ENCODE results near the gene SSBP2.
A peak's percentile ranks its signal among the peaks of the same experiment; 100 is the strongest.

SSBP2 gene

DNA sequence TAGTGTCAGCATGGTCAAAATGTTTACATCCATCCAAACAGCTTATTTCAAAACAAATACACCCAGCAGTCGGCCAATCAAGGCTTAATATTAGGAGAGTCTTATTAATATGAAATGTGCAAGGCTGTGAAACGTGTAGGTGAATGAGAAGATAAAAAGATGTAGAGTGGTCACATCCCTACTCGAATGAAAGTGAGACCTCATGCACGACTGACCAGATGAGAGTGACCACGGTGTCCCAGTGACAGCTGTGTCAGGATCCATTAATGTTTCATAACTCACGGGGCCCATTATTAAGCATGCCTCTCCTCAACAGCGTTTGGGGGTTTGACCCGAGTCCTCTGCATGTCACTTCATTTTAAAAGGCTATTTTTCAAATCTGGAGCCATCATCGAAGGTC is 39.4 kb upstream of the SSBP2 start:
- Histone ChIP-seq H3K9me3 (ENCODE audit: insufficient read depth, low read length, severe bottlenecking) (no peaks in the 10 kb centered on the region), H4K20me1 (ENCODE audit: insufficient read depth, low read length) (no peaks in the 10 kb centered on the region), H3K4me3 (ENCODE audit: low read depth in 1 of 2, low read length in 2 of 2) (no peak overlapping the region), H3K4me2 (ENCODE audit: insufficient read depth, low read length) (no peak overlapping the region), H3K27me3 (ENCODE audit: insufficient read depth, low read length, poor library complexity) (no peaks in the 10 kb centered on the region), H3K36me3 (ENCODE audit: insufficient read depth, low read length) (no peaks in the 10 kb centered on the region), H3K27ac (ENCODE audit: low read length) (no peak overlapping the region), H3K9ac (ENCODE audit: low read depth, low read length) (no peak overlapping the region), H2AFZ (ENCODE audit: low read depth, low read length) (no peak overlapping the region), H3K4me1 (ENCODE audit: insufficient read depth, low read length) (peaks cover 49% of the 10 kb centered on the region), H3K79me2 (ENCODE audit: insufficient read depth, low read length) (no peaks in the 10 kb centered on the region)
- TF ChIP-seq EZH2 (IDR thresholded peaks at IDR 0.05; ENCODE audit: borderline replicate concordance, low read depth, low read length, severe bottlenecking) (no peak), CTCF (IDR thresholded peaks at IDR 0.05; ENCODE audit: borderline replicate concordance, extremely low read depth, low read length, poor library complexity, severe bottlenecking) (no peak)
- no peak for ATAC-seq (ENCODE audit: insufficient read depth, low read depth)
- no peak for DNase-seq

- peaks cover 36% of the 10 kb centered on the region for H3K4me1 ChIP-seq (ENCODE audit: insufficient read depth, low read length)
- H2AFZ ChIP-seq (ENCODE audit: low read depth, low read length), result no peak overlapping the region; the same call in 1 of the 2 replicates
- H3K79me2 ChIP-seq (ENCODE audit: insufficient read depth, low read length), result no peaks in the 10 kb centered on the region
- no peak overlapping the region for H3K4me3 ChIP-seq (ENCODE audit: low read depth in 1 of 2, low read length in 2 of 2)
- 0 out of 2 replicates have a peak overlapping the region, but pooled peaks have one; percentile 45 for H3K27ac ChIP-seq (ENCODE audit: low read length)
- no peak for TF ChIP-seq CTCF (IDR thresholded peaks at IDR 0.05; ENCODE audit: borderline replicate concordance, extremely low read depth, low read length, poor library complexity, severe bottlenecking)
- TF ChIP-seq EZH2 (IDR thresholded peaks at IDR 0.05; ENCODE audit: borderline replicate concordance, low read depth, low read length, severe bottlenecking), result no peak
- H3K9ac ChIP-seq (ENCODE audit: low read depth, low read length), result no peak overlapping the region
- H3K27me3 ChIP-seq (ENCODE audit: insufficient read depth, low read length, poor library complexity), result no peaks in the 10 kb centered on the region
- no peaks in the 10 kb centered on the region for H3K9me3 ChIP-seq (ENCODE audit: insufficient read depth, low read length, severe bottlenecking)
- ATAC-seq (ENCODE audit: insufficient read depth, low read depth) (no peak), DNase-seq (no peak)
- no peak overlapping the region for H3K4me2 ChIP-seq (ENCODE audit: insufficient read depth, low read length)
- no peaks in the 10 kb centered on the region for H4K20me1 ChIP-seq (ENCODE audit: insufficient read depth, low read length)
- no peaks in the 10 kb centered on the region for H3K36me3 ChIP-seq (ENCODE audit: insufficient read depth, low read length)
These were observed 38.1 kb upstream of the SSBP2 start for GRCh38 chr5:81789033-81789432.

GRCh38 chr5:81788329-81788728 is 37.4 kb upstream of the SSBP2 start:
- Histone ChIP-seq H3K9me3 (ENCODE audit: insufficient read depth, low read length, severe bottlenecking) (no peaks in the 10 kb centered on the region), H3K27ac (ENCODE audit: low read length) (peak overlapping the region; percentile 59), H3K36me3 (ENCODE audit: insufficient read depth, low read length) (no peaks in the 10 kb centered on the region), H2AFZ (ENCODE audit: low read depth, low read length) (peak overlapping the region; percentile 46), H3K4me2 (ENCODE audit: insufficient read depth, low read length) (peak overlapping the region; percentile 46), H4K20me1 (ENCODE audit: insufficient read depth, low read length) (no peaks in the 10 kb centered on the region), H3K4me3 (ENCODE audit: low read depth in 1 of 2, low read length in 2 of 2) (no peak overlapping the region), H3K79me2 (ENCODE audit: insufficient read depth, low read length) (no peaks in the 10 kb centered on the region), H3K4me1 (ENCODE audit: insufficient read depth, low read length) (peaks cover 35% of the 10 kb centered on the region), H3K9ac (ENCODE audit: low read depth, low read length) (peak overlapping the region; percentile 20), H3K27me3 (ENCODE audit: insufficient read depth, low read length, poor library complexity) (no peaks in the 10 kb centered on the region)
- DNase-seq (no peak), ATAC-seq (ENCODE audit: insufficient read depth, low read depth) (0 out of 3 replicates have a peak, but pooled peaks have one; percentile 5)
- TF ChIP-seq EZH2 (IDR thresholded peaks at IDR 0.05; ENCODE audit: borderline replicate concordance, low read depth, low read length, severe bottlenecking) (no peak), CTCF (IDR thresholded peaks at IDR 0.05; ENCODE audit: borderline replicate concordance, extremely low read depth, low read length, poor library complexity, severe bottlenecking) (no peak)
